ENCODE results near the gene LASP1NB.

The LASP1NB gene

GRCh38 chr17:38886643-38887010, 38.8 kb upstream of the LASP1NB start:
- H3K36me3 Mint-ChIP-seq (ENCODE audit: unreplicated experiment), result no peaks in the 10 kb centered on the region
- H3K9me3 Mint-ChIP-seq (ENCODE audit: unreplicated experiment), result peaks cover 1% of the 10 kb centered on the region
- no peak overlapping the region for H3K4me3 Mint-ChIP-seq (ENCODE audit: unreplicated experiment)
- no peak overlapping the region for H3K27ac Mint-ChIP-seq (ENCODE audit: unreplicated experiment)
- peaks cover 5% of the 10 kb centered on the region for H3K27me3 Mint-ChIP-seq (ENCODE audit: unreplicated experiment)
- H3K4me1 Mint-ChIP-seq (ENCODE audit: low read depth, unreplicated experiment), result peaks cover 20% of the 10 kb centered on the region
- no peak for DNase-seq
- no peak for TF ChIP-seq CTCF (IDR thresholded peaks at IDR 0.05; ENCODE audit: partially characterized antibody, unreplicated experiment)

GRCh38 chr17:38888842-38889241, 36.6 kb upstream of the LASP1NB start:
- no peak for TF ChIP-seq CTCF (IDR thresholded peaks at IDR 0.05; ENCODE audit: partially characterized antibody, unreplicated experiment)
- Mint-ChIP-seq H3K4me1 (ENCODE audit: low read depth, unreplicated experiment) (peaks cover 13% of the 10 kb centered on the region), H3K4me3 (ENCODE audit: unreplicated experiment) (no peak overlapping the region), H3K9me3 (ENCODE audit: unreplicated experiment) (peaks cover 1% of the 10 kb centered on the region), H3K27ac (ENCODE audit: unreplicated experiment) (no peak overlapping the region), H3K36me3 (ENCODE audit: unreplicated experiment) (no peaks in the 10 kb centered on the region), H3K27me3 (ENCODE audit: unreplicated experiment) (peaks cover 10% of the 10 kb centered on the region)
- DNase-seq, result no peak

- no peak for DNase-seq
- Mint-ChIP-seq H3K27me3 (ENCODE audit: unreplicated experiment) (peaks cover 13% of the 10 kb centered on the region), H3K36me3 (ENCODE audit: unreplicated experiment) (no peaks in the 10 kb centered on the region), H3K4me1 (ENCODE audit: low read depth, unreplicated experiment) (peaks cover 15% of the 10 kb centered on the region), H3K9me3 (ENCODE audit: unreplicated experiment) (peaks cover 1% of the 10 kb centered on the region), H3K4me3 (ENCODE audit: unreplicated experiment) (no peak overlapping the region), H3K27ac (ENCODE audit: unreplicated experiment) (no peak overlapping the region)
- no peak for TF ChIP-seq CTCF (IDR thresholded peaks at IDR 0.05; ENCODE audit: partially characterized antibody, unreplicated experiment)
Measured at GRCh38 chr17:38889745-38890409, 35.5 kb upstream of the LASP1NB start.

- peaks cover 1% of the 10 kb centered on the region for H3K9me3 Mint-ChIP-seq (ENCODE audit: unreplicated experiment)
- TF ChIP-seq CTCF (IDR thresholded peaks at IDR 0.05; ENCODE audit: partially characterized antibody, unreplicated experiment), result no peak
- no peaks in the 10 kb centered on the region for H3K36me3 Mint-ChIP-seq (ENCODE audit: unreplicated experiment)
- peaks cover 13% of the 10 kb centered on the region for H3K27me3 Mint-ChIP-seq (ENCODE audit: unreplicated experiment)
- no peak overlapping the region for H3K4me3 Mint-ChIP-seq (ENCODE audit: unreplicated experiment)
- H3K27ac Mint-ChIP-seq (ENCODE audit: unreplicated experiment), result no peak overlapping the region
- DNase-seq, result no peak
- H3K4me1 Mint-ChIP-seq (ENCODE audit: low read depth, unreplicated experiment), result peaks cover 13% of the 10 kb centered on the region
Measured at GRCh38 chr17:38890410-38890746, 35.0 kb upstream of the LASP1NB start.

GRCh38 chr17:38891441-38891840, 34.0 kb upstream of the LASP1NB start:
- H3K27ac Mint-ChIP-seq (ENCODE audit: unreplicated experiment), result no peak overlapping the region
- H3K4me3 Mint-ChIP-seq (ENCODE audit: unreplicated experiment), result no peak overlapping the region
- peaks cover 13% of the 10 kb centered on the region for H3K27me3 Mint-ChIP-seq (ENCODE audit: unreplicated experiment)
- no peak for TF ChIP-seq CTCF (IDR thresholded peaks at IDR 0.05; ENCODE audit: partially characterized antibody, unreplicated experiment)
- DNase-seq, result no peak
- H3K9me3 Mint-ChIP-seq (ENCODE audit: unreplicated experiment), result no peaks in the 10 kb centered on the region
- H3K4me1 Mint-ChIP-seq (ENCODE audit: low read depth, unreplicated experiment), result peaks cover 8% of the 10 kb centered on the region
- no peaks in the 10 kb centered on the region for H3K36me3 Mint-ChIP-seq (ENCODE audit: unreplicated experiment)
